H1 (cell line): Measurements from ENCODE around the gene NKX2-8. TPM values are rescaled to one million over a fixed set of nuclear protein-coding genes. Genes with fewer than 3 reads are reported as not detected.

Experiments used
- BCL11A ChIP-seq, 2 experiments: IDR thresholded peaks; one replicate each; pipeline ENCODE4 v1.6.1; 2011; ENCODE audit warnings: low read depth in 2 of 2, low read length in 2 of 2, mild to moderate bottlenecking in 2 of 2
- GTF2F1 ChIP-seq: IDR thresholded peaks from 2 replicates; pipeline ENCODE4 v1.6.1; 2012; ENCODE audit warnings: low read depth, low read length, improper control_type of control experiment, borderline replicate concordance
- RAD21 ChIP-seq, 2 experiments: IDR thresholded peaks in 1 of 2; conservative IDR thresholded peaks in 1 of 2; 2 replicates each; pipeline ENCODE4 v1.6.1; 2011; ENCODE audit warnings: low read depth in 2 of 2, low read length in 2 of 2, improper control_type of control experiment in 1 of 2, inconsistent platforms in 1 of 2, mild to moderate bottlenecking in 1 of 2, moderate library complexity in 1 of 2
- RXRA ChIP-seq: IDR thresholded peaks from 2 replicates; pipeline ENCODE4 v1.6.1; 2011; ENCODE audit warnings: low read depth, mild to moderate bottlenecking, low read length, moderate library complexity; ENCODE audit not compliant: insufficient read depth
- SIX5 ChIP-seq: IDR thresholded peaks from 2 replicates; pipeline ENCODE4 v1.6.1; 2011; ENCODE audit warnings: mild to moderate bottlenecking, low read depth, low read length
- SP4 ChIP-seq: IDR thresholded peaks from 2 replicates; pipeline ENCODE4 v1.6.1; 2012; ENCODE audit warnings: low read length, inconsistent platforms
- SRF ChIP-seq: IDR thresholded peaks from 2 replicates; pipeline ENCODE4 v1.6.1; 2011; ENCODE audit warnings: mild to moderate bottlenecking, low read depth, low read length, moderate library complexity
- polyA plus RNA-seq, 7 experiments: library from polyadenylated mRNA; depleted of rRNA in 3 of 7; stranded (reverse) in 5 of 7; unstranded in 2 of 7; fragments of >200 nt in 5 of 7; fragments of 200-250 nt in 2 of 7; gene quantifications; 1 replicate in 5 of 7; 2 replicates in 1 of 7; 4 replicates in 1 of 7; pipeline versions ENCODE4 v1.2.1 to v1.2.3, GENCODE V29; 2011 to 2013; ENCODE audit warnings: missing spikeins in 2 of 7, mixed read lengths in 2 of 7
- total RNA-seq: library from RNA; stranded (reverse); fragmentation: NEBNext Ultra II Directional; extraction: Animal tissue kit (Norgen Biotek cat#: 25700); gene quantifications from 2 replicates; pipeline ENCODE4 v1.2.1, GENCODE V29; 2021

NKX2-8 gene
- total and polyA plus RNA-seq, 2 of the 8 experiments (the other 6 are each of a cell fraction or from before 2014, with no cell fraction given), result not detected

DNA sequence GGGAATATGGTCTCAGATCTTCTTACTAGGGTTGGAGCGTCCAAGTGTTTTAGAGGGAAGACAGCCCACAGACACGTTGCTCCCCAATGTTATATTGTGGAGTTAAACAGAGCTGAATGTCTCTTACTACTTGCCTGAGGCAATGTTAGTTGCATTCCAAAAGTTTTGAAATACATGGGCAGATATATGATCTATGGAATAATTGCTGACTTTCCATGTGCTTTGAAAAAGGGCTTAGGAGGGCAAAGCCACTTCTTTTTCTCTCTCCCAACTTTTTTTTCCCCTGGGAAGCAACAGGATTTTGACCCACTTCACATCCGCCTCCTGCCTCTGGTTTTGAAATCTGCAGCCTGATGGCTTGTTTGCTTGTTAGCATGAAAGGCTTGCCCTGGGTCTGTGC lies 45.6 kb upstream of the NKX2-8 start (continued):
- TF ChIP-seq RAD21 (IDR thresholded peaks at IDR 0.05 in 1 of 2, conservative IDR thresholded peaks at IDR 0.05 in 1 of 2; ENCODE audit: low read depth in 2 of 2, low read length in 2 of 2) (no peak), SP4 (no peak), SIX5 (no peak), BCL11A (IDR thresholded peaks at IDR 0.05; ENCODE audit: low read depth in 2 of 2, low read length in 2 of 2) (no peak), SRF (no peak), GTF2F1 (no peak), RXRA (no peak)
